Immature natural killer cell (primary cell): ENCODE data around the gene APCDD1. TPM values are rescaled to one million over a fixed set of nuclear protein-coding genes. Genes with fewer than 3 reads are reported as not detected.

Source experiments
- DNase-seq, 3 donors: peaks; one replicate each; pipeline ENCODE4 v3.0.0; 2022; ENCODE audit warnings: mixed read lengths in 1 of 3
- H3K27ac Mint-ChIP-seq, 6 donors: one replicate each; pipeline ENCODE4 v1.8.0; 2020; ENCODE audit warnings: mixed read lengths in 6 of 6, mild to moderate bottlenecking in 5 of 6, inconsistent platforms in 4 of 6, moderate library complexity in 3 of 6
- H3K27me3 Mint-ChIP-seq, 3 donors: one replicate each; pipeline ENCODE4 v1.8.0; 2020 to 2021; ENCODE audit warnings: low read depth in 3 of 3, mild to moderate bottlenecking in 3 of 3, mixed read lengths in 3 of 3, moderate library complexity in 3 of 3, inconsistent platforms in 1 of 3
- H3K36me3 Mint-ChIP-seq, 3 donors: one replicate each; pipeline ENCODE4 v1.8.0; 2020; ENCODE audit warnings: mixed read lengths in 3 of 3, inconsistent platforms in 2 of 3, mild to moderate bottlenecking in 2 of 3
- H3K4me1 Mint-ChIP-seq, 2 donors: one replicate each; pipeline ENCODE4 v1.8.0; 2020; ENCODE audit warnings: inconsistent platforms in 2 of 2, mild to moderate bottlenecking in 2 of 2, mixed read lengths in 2 of 2, moderate library complexity in 1 of 2
- H3K4me3 Mint-ChIP-seq, 5 donors: one replicate each; pipeline ENCODE4 v1.8.0; 2020; ENCODE audit warnings: mild to moderate bottlenecking in 5 of 5, mixed read lengths in 5 of 5, inconsistent platforms in 3 of 5, moderate library complexity in 3 of 5
- H3K9me3 Mint-ChIP-seq, 6 donors: one replicate each; pipeline ENCODE4 v1.8.0; 2020; ENCODE audit warnings: mild to moderate bottlenecking in 6 of 6, mixed read lengths in 6 of 6, inconsistent platforms in 4 of 6, moderate library complexity in 3 of 6
- polyA plus RNA-seq, 3 donors: library from polyadenylated mRNA; unstranded; fragments of 300-500 nt; fragmentation: Illumina TruSeq; gene quantifications; one replicate each; pipeline ENCODE4 v1.2.3, GENCODE V29; 2021

Gene APCDD1
- polyA plus RNA-seq, 3 donors from 2014 or later, result 0.31 TPM; not detected in 2

DNA sequence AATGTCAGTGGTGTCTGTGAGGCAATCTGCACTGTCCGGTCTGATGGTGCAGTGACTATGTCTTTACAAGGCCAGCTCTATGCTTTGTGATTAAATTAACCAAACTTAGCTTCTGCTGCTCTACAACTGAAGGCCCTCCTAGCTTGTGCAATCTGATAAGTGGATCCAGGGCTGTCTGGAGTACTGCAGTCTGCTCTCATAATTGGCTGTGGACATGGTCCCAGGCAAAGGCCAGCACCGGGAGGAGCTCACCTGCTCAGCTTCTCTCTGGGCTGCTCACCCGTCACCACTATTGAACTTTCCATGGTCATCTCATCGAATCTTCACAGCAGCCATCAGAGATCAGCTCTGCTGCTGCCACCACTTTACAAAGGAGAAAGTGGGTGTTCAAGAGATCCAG, 13.0 kb upstream of the APCDD1 start:
- H3K9me3 Mint-ChIP-seq, result peaks cover 0 to 3% (median 0%) of the 10 kb centered on the region in 6 donors
- no peak overlapping the region for H3K27ac Mint-ChIP-seq
- H3K4me1 Mint-ChIP-seq, result no peaks in the 10 kb centered on the region
- H3K36me3 Mint-ChIP-seq, result no peaks in the 10 kb centered on the region
- no peak for DNase-seq
- no peak overlapping the region for H3K4me3 Mint-ChIP-seq
- peaks cover 0 to 8% (median 2%) of the 10 kb centered on the region in 3 donors for H3K27me3 Mint-ChIP-seq

DNA sequence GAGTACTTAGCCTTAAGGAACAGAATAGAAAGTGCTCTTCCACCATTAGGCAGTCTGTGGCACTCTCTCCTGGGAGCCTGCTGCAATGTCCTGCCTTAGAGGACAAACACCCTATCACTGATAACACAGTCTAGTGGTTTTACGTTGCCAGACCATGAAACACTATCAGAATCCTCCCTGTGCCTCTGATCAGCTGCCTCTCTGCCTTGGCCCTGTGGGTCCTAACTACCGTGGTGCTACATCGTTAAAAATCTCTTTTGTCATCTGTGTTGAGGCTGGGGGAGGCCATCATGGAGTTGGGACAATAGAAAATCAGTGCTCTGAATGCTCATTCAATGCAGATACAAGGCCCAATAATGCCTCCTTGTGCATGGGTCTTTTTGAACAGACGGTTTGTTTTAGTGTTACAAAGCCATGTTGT, 11.9 kb upstream of the APCDD1 start:
- Mint-ChIP-seq H3K4me1 (no peaks in the 10 kb centered on the region), H3K27me3 (peaks cover 0 to 8% (median 2%) of the 10 kb centered on the region in 3 donors), H3K36me3 (no peaks in the 10 kb centered on the region), H3K4me3 (no peak overlapping the region), H3K27ac (no peak overlapping the region), H3K9me3 (peaks cover 0 to 3% (median 0%) of the 10 kb centered on the region in 6 donors)
- no peak for DNase-seq

DNA sequence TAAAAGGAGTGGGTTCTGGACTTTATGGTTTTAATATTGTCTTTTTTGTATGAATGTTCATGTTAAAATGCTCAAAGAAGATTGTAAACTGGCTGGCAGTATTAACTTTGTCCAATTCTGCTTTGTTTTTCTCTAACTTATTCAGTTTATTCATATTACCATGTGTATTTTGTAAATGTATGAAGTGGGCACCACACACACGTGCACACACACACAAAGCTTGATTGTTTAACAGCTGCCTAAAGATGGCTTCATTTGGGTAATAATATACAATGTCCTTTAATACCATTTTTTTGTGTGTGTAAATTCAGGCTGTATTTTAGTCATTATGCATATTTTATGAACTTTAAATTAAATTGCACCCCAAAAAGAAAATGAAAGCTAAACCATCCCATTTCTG, 11.4 kb upstream of the APCDD1 start:
- H3K36me3 Mint-ChIP-seq, result no peaks in the 10 kb centered on the region
- no peaks in the 10 kb centered on the region for H3K4me1 Mint-ChIP-seq
- peaks cover 0 to 3% (median 0%) of the 10 kb centered on the region in 6 donors for H3K9me3 Mint-ChIP-seq
- H3K27me3 Mint-ChIP-seq, result peaks cover 0 to 8% (median 2%) of the 10 kb centered on the region in 3 donors
- no peak for DNase-seq
- H3K27ac Mint-ChIP-seq, result no peak overlapping the region
- no peak overlapping the region for H3K4me3 Mint-ChIP-seq

DNA sequence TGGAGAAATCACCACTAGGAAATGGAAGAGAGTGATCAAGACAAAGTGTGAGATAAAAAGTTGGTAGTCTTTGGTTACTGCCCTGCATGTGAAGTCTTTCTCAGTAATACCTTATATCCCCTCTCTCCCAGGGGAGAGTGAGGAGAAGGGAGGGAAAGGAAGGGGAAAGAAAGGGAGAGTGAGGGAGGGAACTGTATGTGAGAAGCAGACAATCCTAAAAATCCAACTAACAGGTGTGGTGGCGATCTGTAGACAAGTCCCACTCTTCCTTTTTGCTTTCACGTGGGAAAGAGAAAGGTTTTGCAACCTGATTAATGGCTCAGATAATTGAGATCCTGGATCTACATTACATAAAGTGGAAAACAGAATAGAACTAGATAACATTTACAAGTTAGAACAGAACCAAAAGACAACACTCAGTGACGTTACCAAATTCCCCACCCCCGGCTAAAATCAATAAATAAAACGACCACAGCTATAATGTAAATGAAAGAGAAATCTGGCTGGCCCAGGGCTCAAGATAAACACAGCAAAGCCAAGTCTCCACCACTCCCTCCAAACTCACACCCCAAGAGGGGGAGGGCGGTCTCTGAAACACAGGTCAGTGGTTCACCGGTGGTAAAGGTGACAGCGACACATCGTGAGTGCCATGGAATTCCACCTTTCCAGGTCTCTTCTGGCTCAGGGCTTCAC, 10.0 kb upstream of the APCDD1 start:
- H3K27ac Mint-ChIP-seq, result no peak overlapping the region
- no peaks in the 10 kb centered on the region for H3K36me3 Mint-ChIP-seq
- no peaks in the 10 kb centered on the region for H3K4me1 Mint-ChIP-seq
- H3K4me3 Mint-ChIP-seq, result no peak overlapping the region
- H3K9me3 Mint-ChIP-seq, result peaks cover 0 to 3% (median 0%) of the 10 kb centered on the region in 6 donors
- H3K27me3 Mint-ChIP-seq, result peaks cover 0 to 8% (median 6%) of the 10 kb centered on the region in 3 donors
- no peak for DNase-seq

DNA sequence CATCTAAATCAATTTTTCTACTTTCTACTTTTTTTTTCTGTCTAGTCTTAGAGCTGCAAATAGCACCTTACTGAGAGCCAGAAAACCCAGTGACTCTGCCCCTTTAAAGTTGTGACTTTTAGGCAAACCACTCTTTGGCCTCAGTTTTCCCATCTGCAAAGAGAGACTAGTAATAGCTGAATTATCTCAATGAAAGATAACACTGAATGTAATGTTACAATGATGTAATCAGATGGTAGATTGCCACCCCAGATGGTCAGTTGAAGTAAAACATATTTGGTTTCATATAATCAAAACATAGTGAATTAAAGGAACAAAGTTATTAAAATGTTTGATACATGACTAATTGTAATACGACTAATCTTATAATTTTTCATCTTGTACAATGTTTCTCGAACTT, 5.0 kb upstream of the APCDD1 start:
- peaks cover 0 to 28% (median 11%) of the 10 kb centered on the region in 3 donors for H3K27me3 Mint-ChIP-seq
- H3K9me3 Mint-ChIP-seq, result no peaks in the 10 kb centered on the region

DNA sequence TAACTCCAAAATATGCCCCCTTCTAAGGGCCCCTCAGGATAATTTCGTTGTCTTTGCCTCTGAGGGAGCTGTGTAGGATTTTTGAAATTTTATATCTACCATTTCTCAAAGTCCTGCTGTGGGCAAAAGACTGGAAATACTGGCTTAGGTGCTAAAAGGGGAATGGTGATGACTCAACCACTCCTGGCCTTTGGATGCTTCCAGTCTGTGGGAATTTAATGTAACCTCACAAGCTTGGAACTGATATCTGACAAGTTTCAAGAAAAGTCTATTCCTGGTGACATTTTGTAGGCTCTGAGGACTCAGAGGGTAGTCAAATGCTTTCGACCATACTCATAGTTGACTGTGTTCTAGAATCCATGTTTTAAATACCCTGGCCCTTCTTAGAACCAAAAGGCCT, 3.4 kb upstream of the APCDD1 start:
- H3K36me3 Mint-ChIP-seq, result peaks cover 0 to 3% (median 0%) of the 10 kb centered on the region in 3 donors
- no peak for DNase-seq
- H3K27me3 Mint-ChIP-seq, result peaks cover 2 to 27% (median 14%) of the 10 kb centered on the region in 3 donors
- H3K4me3 Mint-ChIP-seq, result no peak overlapping the region
- H3K9me3 Mint-ChIP-seq, result no peaks in the 10 kb centered on the region
- peaks cover 0 to 6% of the 10 kb centered on the region in 2 donors for H3K4me1 Mint-ChIP-seq
- no peak overlapping the region for H3K27ac Mint-ChIP-seq

More for the DNA sequence above, 5.0 kb upstream of the APCDD1 start:
- no peaks in the 10 kb centered on the region for H3K36me3 Mint-ChIP-seq
- H3K4me3 Mint-ChIP-seq, result no peak overlapping the region
- no peaks in the 10 kb centered on the region for H3K4me1 Mint-ChIP-seq
- no peak overlapping the region for H3K27ac Mint-ChIP-seq
- no peak for DNase-seq

DNA sequence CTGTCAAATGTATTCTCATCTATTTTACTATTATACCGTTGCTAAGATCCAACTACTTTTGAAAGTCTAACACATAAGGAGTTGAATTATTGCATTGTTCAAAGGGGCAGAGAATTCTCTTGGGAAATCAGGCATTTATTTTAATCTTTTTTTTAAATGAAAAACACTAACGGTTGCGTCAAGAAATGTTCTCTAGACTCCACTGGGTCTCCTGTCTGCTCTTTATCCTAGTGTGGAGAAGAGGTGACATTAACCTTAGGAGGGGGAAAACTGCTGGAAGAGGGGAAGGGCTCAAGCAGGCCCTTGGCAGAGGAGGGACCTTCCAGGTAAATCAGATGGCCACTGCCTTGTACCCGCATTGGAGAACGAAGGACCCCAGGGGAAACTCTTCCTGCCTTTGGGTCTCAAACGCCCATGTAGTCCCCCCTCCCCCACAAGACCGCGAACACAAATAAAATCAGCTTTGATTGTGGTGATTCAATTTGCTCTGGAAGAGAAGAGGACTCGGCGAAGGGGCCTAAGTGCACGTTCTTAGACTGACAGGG, 1.1 kb upstream of the APCDD1 start:
- H3K9me3 Mint-ChIP-seq, result peaks cover 0 to 3% (median 0%) of the 10 kb centered on the region in 6 donors
- DNase-seq, result no peak
- no peak overlapping the region for H3K27ac Mint-ChIP-seq
- H3K4me1 Mint-ChIP-seq, result peaks cover 0 to 6% of the 10 kb centered on the region in 2 donors
- H3K4me3 Mint-ChIP-seq, result peak overlapping the region in 1 of 5 donors; percentile 14
- H3K27me3 Mint-ChIP-seq, result peaks cover 2 to 31% (median 19%) of the 10 kb centered on the region in 3 donors
- H3K36me3 Mint-ChIP-seq, result peaks cover 0 to 3% (median 0%) of the 10 kb centered on the region in 3 donors

DNA sequence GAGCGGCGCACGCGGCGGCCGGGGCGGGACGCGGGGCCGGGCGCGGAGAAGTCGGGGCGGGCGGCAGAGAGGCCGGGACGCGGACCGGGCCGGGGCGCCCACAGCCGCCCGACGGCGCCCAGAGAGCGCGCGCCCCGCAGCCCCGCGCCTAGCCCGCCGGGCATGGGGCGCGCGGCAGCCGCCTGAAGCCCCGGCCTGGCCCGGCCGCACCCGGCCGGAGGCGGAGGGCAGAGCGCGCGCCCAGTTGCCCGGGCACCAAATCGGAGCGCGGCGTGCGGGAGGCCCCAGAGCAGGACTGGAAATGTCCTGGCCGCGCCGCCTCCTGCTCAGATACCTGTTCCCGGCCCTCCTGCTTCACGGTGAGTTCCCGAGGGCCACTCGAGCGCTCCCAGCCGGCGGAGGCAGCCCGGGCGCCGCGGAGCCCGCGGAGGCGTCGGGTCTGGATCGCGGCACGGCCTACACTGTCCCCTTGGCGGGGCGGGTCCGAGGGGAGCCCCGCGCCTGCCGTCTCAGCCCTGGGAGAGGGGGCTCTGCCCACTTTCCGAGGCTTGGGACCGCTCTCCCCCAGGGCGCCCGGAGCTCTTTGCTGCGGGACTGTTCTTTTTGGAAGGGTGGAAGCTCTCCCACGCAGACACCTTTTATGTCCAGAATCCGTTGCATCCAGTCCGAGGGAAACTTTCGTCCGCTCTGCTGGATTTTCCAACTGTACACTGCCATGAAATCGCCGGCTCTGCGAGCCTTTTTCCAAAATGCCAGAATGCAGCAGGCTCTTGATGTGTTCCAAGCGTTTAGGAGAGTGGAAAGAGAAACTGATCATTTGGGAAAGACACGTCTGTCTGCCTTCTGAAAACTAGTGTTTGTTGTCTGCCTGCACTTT, 484 bp downstream of the APCDD1 start:
- Mint-ChIP-seq H3K36me3 (peaks cover 0 to 3% (median 0%) of the 10 kb centered on the region in 3 donors), H3K9me3 (peaks cover 0 to 3% (median 0%) of the 10 kb centered on the region in 6 donors), H3K4me3 (peak overlapping the region in 3 of 5 donors; percentile 22 to 57 (median 53)), H3K27me3 (peaks cover 2 to 29% (median 16%) of the 10 kb centered on the region in 3 donors), H3K4me1 (peaks cover 0 to 6% of the 10 kb centered on the region in 2 donors), H3K27ac (no peak overlapping the region)
- DNase-seq, result no peak

DNA sequence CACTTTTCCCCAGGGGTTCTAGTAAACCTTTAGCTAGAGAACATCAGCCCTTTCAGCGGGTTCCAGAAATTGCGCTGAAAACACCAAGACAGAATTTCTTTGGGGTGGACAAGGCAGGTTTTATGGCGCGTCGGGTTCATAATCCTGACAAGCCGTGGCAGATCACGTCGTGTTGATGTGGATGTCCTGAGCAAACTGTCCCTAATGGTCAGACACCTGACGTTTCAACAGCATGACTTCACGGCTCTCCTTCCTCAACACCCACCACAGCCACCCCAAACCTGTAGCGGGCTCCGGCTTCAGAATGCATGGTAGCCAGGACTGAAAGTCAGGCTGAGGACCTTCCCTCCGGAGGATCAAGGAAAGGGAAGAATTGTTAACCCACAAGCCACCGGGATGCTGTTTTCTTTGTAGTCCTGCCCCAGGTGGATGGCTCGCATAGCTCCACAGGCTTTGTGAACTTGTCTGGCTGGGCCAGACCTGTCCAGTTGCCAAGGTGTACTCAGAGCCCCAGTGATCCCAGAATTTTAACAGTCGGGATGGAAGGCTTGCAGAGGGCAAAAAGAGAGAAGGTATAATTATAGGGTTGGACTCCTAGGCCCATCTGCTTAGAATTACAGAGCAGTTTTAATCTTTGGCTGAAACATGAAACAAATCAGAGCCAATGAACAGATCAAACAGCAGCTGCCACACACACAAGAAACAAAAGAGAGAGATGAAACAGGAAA, 1.5 kb downstream of the APCDD1 start:
- Mint-ChIP-seq H3K36me3 (peaks cover 0 to 3% (median 0%) of the 10 kb centered on the region in 3 donors), H3K9me3 (peaks cover 0 to 3% (median 0%) of the 10 kb centered on the region in 6 donors), H3K27ac (no peak overlapping the region), H3K27me3 (peaks cover 2 to 26% (median 11%) of the 10 kb centered on the region in 3 donors), H3K4me1 (peaks cover 0 to 6% of the 10 kb centered on the region in 2 donors), H3K4me3 (peak overlapping the region in 3 of 5 donors; percentile 22 to 57 (median 53))
- DNase-seq, result no peak

DNA sequence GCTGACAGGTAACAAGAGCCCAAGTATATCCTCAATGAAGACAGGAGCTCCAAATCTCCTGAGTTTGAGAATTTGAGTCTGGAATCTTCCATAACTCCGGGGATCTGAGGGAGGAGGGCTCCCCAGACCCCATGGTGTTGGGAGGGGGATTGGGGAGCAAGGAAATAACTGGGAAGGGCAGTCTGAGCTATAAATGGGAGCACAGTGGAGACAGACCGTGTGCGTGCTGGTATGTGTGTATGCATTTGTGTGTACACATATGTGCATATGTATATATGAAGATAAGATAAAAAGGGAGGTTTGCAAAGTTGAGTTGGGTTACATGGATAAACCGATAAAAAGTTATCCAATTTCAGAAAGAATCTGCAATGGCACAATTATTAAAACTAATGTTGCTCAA, 2.3 kb downstream of the APCDD1 start:
- Mint-ChIP-seq H3K27ac (no peak overlapping the region), H3K4me1 (peaks cover 0 to 6% of the 10 kb centered on the region in 2 donors), H3K4me3 (no peak overlapping the region), H3K36me3 (peaks cover 0 to 3% (median 0%) of the 10 kb centered on the region in 3 donors), H3K27me3 (peaks cover 2 to 22% (median 11%) of the 10 kb centered on the region in 3 donors), H3K9me3 (peaks cover 0 to 3% (median 0%) of the 10 kb centered on the region in 6 donors)
- no peak for DNase-seq

DNA sequence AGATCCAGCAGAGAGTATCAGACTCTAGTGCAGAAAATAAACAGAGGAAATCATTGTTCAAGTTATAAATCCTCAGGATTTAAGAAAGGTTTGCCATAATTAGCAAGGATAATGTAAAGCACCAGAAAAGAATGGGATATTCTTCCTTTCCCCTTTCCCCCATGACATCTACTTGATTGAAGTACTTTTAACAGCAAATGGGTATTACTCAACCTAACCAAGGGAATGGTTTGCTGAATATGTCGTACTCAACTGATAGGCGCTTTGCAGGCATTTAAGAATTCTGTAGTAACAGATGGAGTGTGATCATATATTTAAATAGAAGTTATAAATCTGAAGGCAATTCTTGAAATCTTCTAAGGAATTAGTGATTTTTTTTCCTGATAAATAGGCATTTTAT, 2.7 kb downstream of the APCDD1 start:
- peaks cover 0 to 6% of the 10 kb centered on the region in 2 donors for H3K4me1 Mint-ChIP-seq
- H3K27me3 Mint-ChIP-seq, result peaks cover 2 to 21% (median 11%) of the 10 kb centered on the region in 3 donors
- no peak overlapping the region for H3K4me3 Mint-ChIP-seq
- H3K36me3 Mint-ChIP-seq, result peaks cover 0 to 3% (median 0%) of the 10 kb centered on the region in 3 donors
- H3K9me3 Mint-ChIP-seq, result peaks cover 0 to 3% (median 0%) of the 10 kb centered on the region in 6 donors
- DNase-seq, result no peak
- H3K27ac Mint-ChIP-seq, result no peak overlapping the region

DNA sequence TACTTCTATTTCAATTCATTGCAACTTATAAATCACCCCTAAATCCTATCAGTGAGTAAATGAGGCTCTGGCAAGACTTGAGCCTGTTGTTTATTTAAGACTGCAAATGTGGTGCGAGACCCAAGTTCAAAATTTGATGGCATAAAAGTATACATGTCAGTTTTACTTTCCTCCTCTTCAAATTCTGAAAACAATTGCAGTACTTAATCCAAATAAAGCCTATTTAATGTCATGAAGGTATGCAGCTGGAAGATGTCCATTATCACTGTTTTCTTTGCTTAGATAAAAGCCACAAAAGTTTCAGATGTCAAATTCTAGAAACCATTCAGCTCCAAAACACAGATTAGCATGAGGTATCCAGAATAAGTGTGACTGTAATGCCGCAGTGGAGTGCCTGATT, 3.3 kb downstream of the APCDD1 start:
- DNase-seq, result no peak
- peaks cover 2 to 16% (median 11%) of the 10 kb centered on the region in 3 donors for H3K27me3 Mint-ChIP-seq
- H3K36me3 Mint-ChIP-seq, result peaks cover 0 to 3% (median 0%) of the 10 kb centered on the region in 3 donors
- H3K4me3 Mint-ChIP-seq, result no peak overlapping the region
- peaks cover 0 to 6% (median 0%) of the 10 kb centered on the region in 6 donors for H3K9me3 Mint-ChIP-seq
- no peak overlapping the region for H3K27ac Mint-ChIP-seq
- H3K4me1 Mint-ChIP-seq, result peaks cover 0 to 6% of the 10 kb centered on the region in 2 donors

DNA sequence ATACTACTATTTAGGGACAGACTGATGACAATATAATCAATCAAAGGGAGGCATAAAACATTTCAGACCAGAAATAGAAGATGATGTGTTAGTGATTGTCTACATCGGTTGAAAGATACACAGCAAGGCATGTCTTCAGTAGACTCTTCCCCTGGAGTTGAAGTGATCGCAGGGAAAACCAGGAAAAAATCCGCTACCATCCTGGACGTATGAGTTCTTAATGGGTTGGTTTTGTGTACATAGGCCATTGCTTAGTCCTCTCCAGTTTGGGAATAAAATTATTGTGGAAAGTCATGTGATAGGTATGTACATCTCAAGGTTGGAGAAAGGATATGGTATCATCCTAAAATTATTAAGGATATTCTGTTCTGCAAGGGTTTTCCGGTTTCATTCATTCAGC, 4.3 kb downstream of the APCDD1 start:
- Mint-ChIP-seq H3K27ac (no peak overlapping the region), H3K9me3 (peaks cover 0 to 9% (median 0%) of the 10 kb centered on the region in 6 donors), H3K4me1 (peaks cover 0 to 6% of the 10 kb centered on the region in 2 donors), H3K27me3 (peaks cover 2 to 11% (median 11%) of the 10 kb centered on the region in 3 donors), H3K36me3 (peaks cover 0 to 3% (median 0%) of the 10 kb centered on the region in 3 donors), H3K4me3 (no peak overlapping the region)
- DNase-seq, result no peak
